AG04449 (cell line): Measurements from ENCODE around the gene REM1.

Source experiments
- CTCF ChIA-PET: fragments of 350-600 bp; formaldehyde crosslinking; extraction: SDS; loops from one replicate; lab custom pipeline; 2021; ENCODE audit warnings: antibody characterized with exemption; lab: Yijun Ruan, JAX
- POLR2A ChIA-PET: fragments of 400-600, 350-600 bp; formaldehyde crosslinking; extraction: SDS; loops from one replicate; lab custom pipeline; 2020; ENCODE audit warnings: antibody characterized with exemption, inconsistent platforms; lab: Yijun Ruan, JAX
- DNase-seq: peaks from one replicate; pipeline ENCODE4 v3.0.0-alpha.2; 2010; ENCODE audit warnings: low read depth, low spot score
- H3K4me3 ChIP-seq: 2 replicates; pipeline ENCODE4 v1.5.1; 2011; ENCODE audit warnings: low read depth, mild to moderate bottlenecking, control low read depth, low read length
- TF ChIP-seq, protein P1 (sequence below): IDR thresholded peaks from one replicate; pipeline ENCODE4 v1.5.1; 2011; ENCODE audit warnings: mild to moderate bottlenecking, moderate library complexity, low read length, control low read depth, inconsistent platforms; ENCODE audit not compliant: insufficient read depth; ENCODE audit errors: missing control alignments

The REM1 gene

DNA sequence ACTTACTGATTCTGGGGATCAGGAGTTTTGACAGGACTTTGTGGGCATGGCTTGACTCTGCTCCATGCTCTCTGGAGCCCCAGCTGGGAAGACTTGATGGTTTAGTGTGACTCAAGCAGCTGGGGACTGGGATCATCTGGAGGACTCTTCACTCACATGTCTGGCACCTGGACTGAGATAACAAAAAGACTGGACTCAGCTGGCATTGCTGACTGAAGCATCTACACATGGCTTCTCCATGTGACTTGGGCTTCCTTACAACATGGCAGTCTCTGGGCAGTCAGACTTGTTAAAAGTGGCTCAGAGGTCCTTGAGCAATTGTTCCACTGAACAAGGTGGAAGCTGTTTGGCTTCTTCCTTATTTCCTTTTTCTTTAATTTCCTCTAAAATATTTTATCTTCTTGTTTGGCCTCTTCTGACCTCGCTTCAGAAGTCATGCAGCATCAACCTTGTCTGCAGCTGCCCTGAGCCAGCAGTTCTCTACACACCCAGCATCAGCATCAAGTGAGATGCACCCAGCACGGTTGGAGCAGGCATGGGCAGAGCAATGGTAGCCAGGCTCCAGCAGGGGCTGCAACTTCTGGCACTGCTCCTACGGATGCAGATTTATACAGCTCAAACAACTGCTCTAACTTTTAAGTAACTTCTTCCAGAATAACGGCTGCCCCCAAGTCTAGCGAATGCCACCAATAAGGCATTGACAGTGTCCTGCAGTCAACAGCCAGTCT lies 33.6 kb downstream of the REM1 start:
- POLR2A ChIA-PET = no interaction called here

DNA sequence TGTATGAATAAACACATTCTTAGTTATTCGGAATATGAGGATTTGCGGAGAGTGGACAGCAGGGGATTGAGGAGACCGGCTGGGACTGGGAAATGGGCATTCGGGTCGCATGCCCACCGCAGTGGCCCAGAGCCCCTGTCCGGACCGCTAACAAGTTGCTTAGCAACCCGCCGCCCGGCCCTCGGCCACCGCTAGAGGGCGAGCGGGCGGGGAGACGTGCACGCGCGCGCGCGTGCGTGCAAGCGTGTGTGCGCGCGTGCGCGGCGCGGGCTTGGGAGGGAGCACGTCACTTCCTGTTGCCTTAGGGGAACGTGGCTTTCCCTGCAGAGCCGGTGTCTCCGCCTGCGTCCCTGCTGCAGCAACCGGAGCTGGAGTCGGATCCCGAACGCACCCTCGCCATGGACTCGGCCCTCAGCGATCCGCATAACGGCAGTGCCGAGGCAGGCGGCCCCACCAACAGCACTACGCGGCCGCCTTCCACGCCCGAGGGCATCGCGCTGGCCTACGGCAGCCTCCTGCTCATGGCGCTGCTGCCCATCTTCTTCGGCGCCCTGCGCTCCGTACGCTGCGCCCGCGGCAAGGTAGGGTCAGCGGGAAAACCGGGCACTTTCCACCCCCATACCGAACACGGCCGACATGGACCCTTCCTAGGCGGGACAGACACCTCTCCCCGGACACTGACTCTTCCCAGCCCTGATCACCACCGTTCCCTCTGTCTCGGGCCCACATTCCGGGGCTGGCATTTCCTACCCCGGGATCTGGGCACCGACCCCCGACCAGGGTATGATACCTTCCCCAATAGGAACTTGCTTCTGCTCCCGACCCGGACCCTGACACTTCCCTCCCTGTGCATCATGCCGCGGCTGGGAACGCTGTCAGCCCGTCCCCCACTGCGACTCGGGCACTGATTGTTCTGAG lies 39.3 kb downstream of the REM1 start, which contains the start of gene HM13:
TSS of gene HM13 (plus strand) at position 289 of the 918 bp plus-strand sequence. CDS start at position 399, 110 bp downstream.
- ChIA-PET POLR2A (interaction anchor here (0.6 to 1.5 kb wide), 3 partner anchors 12 to 27 kb away, joined by 4 to 5 read pairs (median 4); no protein-coding TSS in a partner anchor), CTCF (interaction anchor here (0.7 to 9.4 kb wide), 20 partner anchors 7 to 98 kb away, joined by 3 to 76 read pairs (median 8); no protein-coding TSS in a partner anchor)

More for the DNA sequence above, 33.6 kb downstream of the REM1 start:
- TF ChIP-seq, protein P1, sequence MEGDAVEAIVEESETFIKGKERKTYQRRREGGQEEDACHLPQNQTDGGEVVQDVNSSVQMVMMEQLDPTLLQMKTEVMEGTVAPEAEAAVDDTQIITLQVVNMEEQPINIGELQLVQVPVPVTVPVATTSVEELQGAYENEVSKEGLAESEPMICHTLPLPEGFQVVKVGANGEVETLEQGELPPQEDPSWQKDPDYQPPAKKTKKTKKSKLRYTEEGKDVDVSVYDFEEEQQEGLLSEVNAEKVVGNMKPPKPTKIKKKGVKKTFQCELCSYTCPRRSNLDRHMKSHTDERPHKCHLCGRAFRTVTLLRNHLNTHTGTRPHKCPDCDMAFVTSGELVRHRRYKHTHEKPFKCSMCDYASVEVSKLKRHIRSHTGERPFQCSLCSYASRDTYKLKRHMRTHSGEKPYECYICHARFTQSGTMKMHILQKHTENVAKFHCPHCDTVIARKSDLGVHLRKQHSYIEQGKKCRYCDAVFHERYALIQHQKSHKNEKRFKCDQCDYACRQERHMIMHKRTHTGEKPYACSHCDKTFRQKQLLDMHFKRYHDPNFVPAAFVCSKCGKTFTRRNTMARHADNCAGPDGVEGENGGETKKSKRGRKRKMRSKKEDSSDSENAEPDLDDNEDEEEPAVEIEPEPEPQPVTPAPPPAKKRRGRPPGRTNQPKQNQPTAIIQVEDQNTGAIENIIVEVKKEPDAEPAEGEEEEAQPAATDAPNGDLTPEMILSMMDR = no peak
- DNase-seq = no peak
- CTCF ChIA-PET = interaction anchor here (1.1 to 11.9 kb wide), 3 partner anchors 10 to 104 kb away, joined by 3 to 249 read pairs (median 4); no protein-coding TSS in a partner anchor
- no peak overlapping the region for H3K4me3 ChIP-seq

DNA sequence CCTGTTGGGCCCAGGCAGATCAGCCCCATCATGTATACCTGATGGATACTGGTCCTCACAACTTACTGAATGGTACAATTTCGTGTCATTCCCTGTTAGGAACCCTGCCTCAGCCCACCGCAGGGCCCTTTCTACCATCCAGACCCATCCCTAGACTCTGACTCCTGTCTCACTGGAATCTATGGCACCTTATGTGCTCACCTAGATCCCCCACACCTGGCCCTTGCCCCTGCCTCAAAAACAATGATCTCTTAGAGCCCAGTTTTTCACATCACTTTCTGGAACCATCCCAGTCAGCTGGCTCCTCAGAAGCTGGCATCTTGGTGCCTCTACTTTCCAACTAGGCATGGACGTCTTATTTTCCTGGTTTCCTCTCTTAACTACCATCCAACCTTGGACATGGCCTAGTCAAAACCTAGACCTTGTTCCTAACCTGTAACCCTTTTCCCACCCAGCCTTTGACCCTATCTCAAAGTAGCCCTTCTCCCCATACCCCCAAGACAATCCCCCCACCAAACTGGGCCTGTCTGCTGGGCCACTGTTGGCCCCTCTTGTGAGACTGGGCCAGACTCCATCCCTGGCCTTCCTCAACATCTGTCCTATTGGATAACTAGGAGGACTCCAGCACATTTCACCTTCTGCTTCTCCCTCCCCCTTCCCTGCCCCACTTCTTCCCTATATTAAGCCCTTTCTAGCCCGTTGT lies 40.1 kb downstream of the REM1 start:
- no peak for DNase-seq
- CTCF ChIA-PET = interaction anchor here (1.1 to 9.4 kb wide), 5 partner anchors 13 to 97 kb away, joined by 3 to 76 read pairs (median 5); no protein-coding TSS in a partner anchor

More for the DNA sequence above, 39.3 kb downstream of the REM1 start, which contains the start of gene HM13:
- H3K4me3 ChIP-seq = peak within 1 kb of the TSS; percentile 99
- DNase-seq = peak; percentile 46
- TF ChIP-seq, protein P1 = peak; percentile 89

DNA sequence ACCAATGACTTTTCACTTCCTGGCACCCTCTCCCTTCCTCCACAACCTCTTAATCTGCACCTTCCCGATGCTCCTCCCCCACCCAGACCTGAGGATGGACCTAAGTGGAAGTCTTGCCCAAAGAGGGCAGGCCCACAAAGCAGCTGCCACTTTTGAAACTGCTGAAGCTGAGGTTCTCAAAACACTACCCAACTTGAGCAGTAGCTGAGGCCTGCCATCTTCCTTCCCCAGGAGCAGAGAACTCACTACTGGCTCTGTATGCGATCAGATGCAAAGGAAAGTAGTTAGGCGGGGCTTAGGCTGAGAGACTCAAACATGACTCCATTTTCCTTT lies 40.7 kb downstream of the REM1 start:
- peak overlapping the region; percentile 99 for H3K4me3 ChIP-seq
- TF ChIP-seq, protein P1 = no peak
- ChIA-PET POLR2A (interaction anchor here (1.5 kb wide), 1 partner anchor 26 kb away, joined by 5 read pairs; no protein-coding TSS in a partner anchor), CTCF (interaction anchor here (1.1 to 9.4 kb wide), 5 partner anchors 12 to 97 kb away, joined by 3 to 76 read pairs (median 5); no protein-coding TSS in a partner anchor)
- no peak for DNase-seq

More for the DNA sequence above, 40.1 kb downstream of the REM1 start:
- TF ChIP-seq, protein P1 = no peak
- POLR2A ChIA-PET = interaction anchor here (1.5 kb wide), 1 partner anchor 26 kb away, joined by 5 read pairs; no protein-coding TSS in a partner anchor
- H3K4me3 ChIP-seq = peak overlapping the region; percentile 99

DNA sequence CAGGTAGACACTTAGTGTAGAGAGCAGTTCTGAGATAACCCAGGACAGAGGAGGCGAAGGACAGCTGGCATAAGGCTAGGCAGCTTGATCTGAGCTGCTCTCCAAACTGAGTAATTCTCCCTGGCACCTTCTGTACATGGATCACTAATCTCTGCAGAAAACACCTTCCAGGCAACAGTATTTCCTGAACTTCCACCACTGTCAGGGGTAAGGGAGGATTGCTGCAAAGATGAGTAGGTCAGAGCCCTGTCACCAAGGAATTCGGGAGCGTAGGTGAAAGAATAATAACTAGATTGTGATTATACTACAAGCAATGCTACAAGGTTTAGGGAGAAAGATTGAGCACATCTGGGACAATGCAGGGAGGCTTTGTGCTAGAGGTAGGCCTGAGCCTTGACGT lies 41.1 kb downstream of the REM1 start:
- H3K4me3 ChIP-seq = peak overlapping the region; percentile 99
- TF ChIP-seq, protein P1 = no peak
- CTCF ChIA-PET = interaction anchor here (1.1 to 9.4 kb wide), 5 partner anchors 12 to 96 kb away, joined by 3 to 76 read pairs (median 5); no protein-coding TSS in a partner anchor
- no peak for DNase-seq
- POLR2A ChIA-PET = interaction anchor here (1.5 kb wide), 1 partner anchor 26 kb away, joined by 5 read pairs; no protein-coding TSS in a partner anchor
